HG03442 (cell line): ENCODE measurements around the gene EYA4.

Experiments used
- ATAC-seq: cut with Tn5 transposase; IDR thresholded peaks from one replicate; pipeline ENCODE4 v1.9.1; 2021; ENCODE audit warnings: mild to moderate bottlenecking, moderate library complexity; ENCODE audit not compliant: unreplicated experiment

EYA4 gene

DNA sequence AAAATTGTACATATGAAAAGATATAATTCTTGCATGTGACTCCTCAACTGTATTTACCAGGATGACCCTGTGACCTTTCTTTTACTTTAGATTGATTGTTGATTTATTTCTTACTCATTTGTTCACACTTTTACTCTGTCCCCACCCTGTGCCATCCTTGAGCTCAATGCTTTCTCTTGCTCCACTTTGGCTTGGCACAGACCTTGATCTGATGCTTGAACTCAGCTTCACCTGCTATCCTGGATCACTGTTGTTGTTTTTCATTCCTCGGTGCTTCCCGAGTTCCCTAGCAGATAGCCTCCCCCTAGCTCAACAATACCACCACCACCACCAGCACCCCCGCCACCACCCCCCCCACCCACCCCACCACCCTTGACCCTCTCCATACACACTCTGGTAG lies 102.1 kb downstream of the EYA4 start:
- no peak for ATAC-seq

DNA sequence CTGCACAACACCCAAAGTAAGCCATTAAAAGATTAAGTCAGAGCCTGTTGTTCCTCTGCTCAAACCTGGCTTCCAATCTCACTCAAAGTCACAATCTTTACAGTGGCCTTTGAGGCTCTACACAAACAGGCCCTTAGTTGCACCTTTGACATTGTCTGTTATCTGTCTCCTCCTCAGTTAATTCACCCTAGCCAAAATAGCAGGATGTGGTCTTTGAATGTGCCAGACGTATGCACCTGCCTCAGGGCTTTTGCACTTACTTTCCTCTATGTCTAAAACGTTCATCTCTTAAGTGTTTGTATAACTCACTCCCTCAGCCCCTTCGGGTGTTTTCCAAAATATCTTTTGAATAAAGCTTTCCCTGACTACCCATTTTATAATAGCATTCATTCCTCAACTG lies 107.7 kb downstream of the EYA4 start:
- no peak for ATAC-seq

DNA sequence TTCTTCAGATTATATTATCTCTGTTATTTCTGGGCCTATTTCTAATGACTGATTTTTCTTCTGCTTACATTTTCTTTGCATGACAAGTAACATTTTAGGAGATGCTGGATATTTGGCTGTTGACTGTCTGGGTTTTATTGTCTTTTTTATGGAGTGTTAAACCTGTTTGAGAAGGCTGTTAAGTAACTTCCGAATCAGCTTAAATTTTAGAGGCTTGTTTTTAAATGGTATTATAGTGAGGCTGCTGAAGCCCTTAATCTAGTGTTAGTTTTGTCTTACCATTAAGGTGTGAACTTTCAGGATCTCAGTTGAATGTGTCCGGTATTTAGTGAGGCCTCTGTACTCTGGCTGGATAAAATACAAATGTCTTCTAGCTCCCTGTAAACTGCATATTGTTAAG lies 109.8 kb downstream of the EYA4 start:
- ATAC-seq = no peak

DNA sequence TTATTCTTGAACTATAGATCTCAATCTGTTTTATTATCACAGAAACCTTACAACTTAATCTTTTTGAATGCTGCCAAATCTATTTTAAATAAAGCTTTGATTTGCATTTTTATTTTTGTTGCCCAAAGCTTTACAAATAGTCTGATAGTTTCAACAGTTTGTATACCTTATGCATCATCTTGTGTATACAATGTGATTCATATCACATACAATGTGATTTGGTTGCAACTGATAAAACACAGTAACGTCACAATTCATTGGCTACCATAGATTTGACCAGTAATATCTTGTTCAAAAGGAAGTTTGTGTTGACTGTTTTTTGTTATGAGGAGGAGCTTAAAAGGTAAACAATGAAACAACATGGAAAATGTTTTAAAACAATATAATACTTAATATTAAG lies 110.9 kb downstream of the EYA4 start:
- ATAC-seq = no peak

DNA sequence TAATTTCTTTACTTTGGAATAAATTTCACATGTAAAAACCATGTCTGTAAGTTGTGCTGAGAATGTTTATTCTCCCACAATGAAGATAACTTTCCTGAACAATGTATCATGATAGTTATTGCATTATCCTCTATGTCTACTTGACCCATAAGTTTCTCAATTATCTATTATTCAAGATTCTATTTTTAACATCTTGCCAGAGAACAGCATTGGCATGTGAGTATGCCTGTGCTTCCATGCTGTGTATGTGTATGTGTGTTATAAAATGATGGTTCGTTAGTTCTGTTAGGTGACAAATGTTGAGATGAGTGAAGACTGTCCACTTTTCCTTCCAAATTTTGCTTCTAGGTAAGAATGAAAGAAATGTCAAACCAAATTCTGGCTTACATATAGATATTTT lies 111.9 kb downstream of the EYA4 start:
- ATAC-seq = no peak

DNA sequence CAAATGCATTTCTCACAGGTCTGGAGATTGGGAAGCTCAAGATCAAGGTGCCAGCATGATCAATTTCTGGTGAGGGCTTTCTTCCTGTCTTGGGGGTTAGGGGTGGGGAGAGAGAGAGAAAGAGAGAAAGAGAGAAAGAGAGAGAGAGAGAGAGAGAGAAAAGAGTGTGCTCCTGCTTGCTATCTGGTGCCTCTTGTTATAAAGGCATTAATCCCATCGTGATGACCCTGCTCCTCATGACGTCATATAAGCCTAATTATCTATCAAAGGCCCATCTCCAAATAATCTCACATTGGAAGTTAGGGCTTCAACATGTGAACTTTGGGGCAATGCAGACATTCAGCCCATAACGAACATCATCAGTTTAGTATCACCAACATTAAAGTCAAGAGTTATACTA lies 114.8 kb downstream of the EYA4 start:
- no peak for ATAC-seq

DNA sequence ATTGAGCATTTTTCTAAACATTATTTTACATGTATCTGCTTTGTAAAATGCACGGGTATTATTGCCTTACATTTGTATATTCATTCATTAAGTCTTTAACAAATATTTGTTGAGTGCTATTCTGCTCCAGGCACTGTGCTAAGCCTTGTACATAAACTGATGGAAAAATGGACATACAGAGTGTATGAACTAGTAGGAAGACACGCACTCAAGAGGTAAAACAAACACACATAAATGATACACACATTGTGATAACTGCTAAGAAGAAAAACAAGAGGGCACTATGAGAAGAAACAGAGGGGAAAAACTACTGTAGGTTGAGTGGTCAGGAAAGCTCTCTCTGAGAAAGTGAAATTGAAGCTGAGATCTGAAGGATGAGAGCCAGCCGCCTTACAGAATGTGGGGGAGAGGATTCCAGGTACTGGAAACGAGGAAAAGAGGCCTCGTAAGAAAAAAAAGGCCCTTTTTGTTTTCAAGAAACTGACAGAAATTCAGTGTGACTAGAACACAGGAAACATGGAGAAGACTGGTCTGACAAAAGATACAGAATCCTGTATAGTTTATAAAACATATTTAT lies 117.5 kb downstream of the EYA4 start:
- ATAC-seq = no peak

DNA sequence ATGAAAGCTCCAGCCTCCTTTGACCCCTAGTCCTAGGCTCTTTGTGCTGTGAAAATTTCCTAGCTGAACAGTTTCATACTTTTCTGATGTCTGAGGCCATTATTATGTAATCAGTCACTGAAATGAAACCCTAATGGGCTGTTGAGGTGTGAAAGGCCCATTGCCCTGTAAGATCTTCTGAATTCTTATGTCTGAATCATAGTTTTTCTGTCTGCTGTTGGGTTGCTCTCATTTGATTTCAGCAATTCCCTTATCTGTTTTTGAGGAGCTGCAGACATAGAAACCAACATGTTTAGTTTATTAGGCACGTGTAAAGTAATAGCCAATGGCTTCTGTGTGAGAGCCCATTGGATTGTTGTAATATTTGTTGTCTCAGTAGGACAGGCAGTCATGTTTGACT lies 118.1 kb downstream of the EYA4 start:
- ATAC-seq = no peak

DNA sequence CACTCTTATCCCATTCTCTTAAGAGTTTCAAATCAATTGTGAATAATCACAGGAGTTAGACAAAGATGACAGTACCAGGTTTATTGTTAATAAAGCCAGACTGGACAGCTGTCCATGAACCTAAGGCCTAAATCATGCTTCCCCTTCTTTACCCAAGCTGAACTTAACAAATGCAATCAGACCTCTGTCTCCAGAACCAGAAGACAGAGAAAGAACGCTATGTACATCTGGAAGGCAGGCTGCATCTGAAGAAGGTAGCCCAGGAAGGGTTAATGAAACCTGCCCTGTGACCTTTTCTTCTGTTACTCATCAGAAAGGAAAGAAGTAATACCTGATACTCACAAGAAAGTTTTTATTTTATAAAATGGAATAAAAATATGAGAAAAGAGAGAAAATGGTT lies 118.6 kb downstream of the EYA4 start:
- no peak for ATAC-seq

DNA sequence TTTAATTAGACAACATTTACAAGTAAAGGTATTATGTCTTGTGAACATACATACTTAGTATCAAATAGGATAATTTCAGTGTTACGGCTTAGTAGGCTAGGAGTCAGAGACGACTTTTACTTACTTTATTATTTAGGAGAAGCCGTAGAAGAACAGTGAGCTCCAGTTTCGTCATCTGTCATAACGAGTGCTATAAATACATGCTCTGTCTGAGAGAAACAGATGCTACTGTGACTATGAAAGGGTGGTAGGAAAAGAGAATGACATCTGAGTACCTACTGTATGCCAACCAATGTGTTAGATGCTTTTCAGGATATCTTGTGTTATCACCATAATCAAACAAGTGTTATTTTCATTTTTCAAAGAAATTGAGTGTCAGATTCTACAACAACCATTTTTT lies 119.0 kb downstream of the EYA4 start:
- no peak for ATAC-seq

DNA sequence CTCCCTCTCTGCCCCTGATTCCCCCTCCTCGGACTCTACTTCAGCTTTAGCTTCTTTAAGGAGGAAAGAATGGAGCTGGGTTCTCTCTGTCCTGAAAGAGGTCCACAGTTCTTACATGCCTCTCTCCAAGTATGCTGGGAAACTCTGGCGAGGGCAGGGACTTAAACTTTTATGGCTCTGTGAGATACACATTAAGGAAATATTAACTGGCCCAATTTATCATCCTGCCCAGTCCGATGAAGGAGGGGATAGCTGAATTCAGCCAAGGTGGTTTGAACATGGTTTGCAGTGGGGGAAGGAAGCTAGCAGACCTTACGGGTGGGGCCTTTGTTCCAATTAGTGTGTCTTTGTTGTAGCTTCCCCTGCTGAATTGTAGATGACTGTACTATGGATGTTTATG lies 121.7 kb downstream of the EYA4 start:
- ATAC-seq = no peak

DNA sequence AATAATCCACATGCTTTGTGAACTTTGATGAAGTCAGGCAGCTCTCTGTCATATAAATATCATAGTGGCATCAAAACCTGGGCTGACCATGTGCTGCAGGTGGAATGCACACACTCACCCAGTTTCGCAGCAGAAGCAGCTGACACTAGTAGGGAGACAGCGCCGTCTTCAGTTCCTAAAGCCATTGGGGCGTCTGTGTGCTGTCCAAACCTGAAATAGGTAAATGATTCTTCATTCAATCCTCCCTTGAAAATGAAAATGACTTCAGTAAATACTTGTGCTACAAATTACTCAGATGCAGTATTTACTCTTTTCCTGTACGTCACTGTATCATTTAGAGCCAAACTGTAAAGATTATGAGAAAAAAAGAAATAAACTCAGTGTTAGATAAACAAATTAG lies 127.5 kb downstream of the EYA4 start:
- ATAC-seq = no peak

DNA sequence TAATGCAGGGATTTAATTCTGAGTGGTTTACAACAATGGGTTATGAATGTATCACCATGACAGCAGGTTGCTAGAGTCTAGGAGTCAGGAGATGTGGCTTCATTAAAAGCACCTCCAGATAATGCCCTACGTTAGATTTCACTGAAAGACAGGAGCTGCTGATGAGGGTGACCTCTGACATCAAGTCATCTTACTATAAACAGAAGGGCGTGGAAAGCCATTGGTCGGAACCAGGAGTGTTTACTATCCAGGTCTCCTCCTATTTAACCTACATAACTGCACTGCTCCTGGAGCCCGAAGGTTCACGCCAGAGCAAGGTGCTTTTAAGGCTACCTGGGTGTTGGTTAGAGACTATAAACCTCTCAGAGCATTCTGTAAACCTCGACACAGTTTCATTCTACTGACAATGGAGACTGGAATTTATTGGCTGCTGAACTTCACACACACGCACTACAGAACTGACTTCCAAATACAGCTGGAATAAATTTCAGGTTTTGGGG lies 128.7 kb downstream of the EYA4 start:
- no peak for ATAC-seq

DNA sequence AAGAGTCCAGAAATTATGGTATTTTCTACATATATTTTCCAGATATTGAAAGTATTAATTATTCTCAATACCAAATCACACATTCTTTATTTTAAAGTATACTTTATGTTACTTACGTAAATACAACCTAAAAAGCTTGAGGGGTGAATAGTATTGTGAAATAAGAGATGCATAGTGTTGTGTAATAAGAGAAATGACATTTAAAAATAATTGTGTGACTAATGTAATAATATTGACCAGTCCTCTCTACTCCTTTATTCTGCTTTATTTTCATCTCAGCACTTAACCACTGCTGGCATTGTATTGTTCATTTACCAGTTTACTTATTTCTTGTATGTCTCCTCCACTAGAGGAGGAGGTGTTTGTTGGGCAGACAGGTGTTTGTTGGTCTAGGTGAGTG lies 135.6 kb downstream of the EYA4 start:
- ATAC-seq = no peak

DNA sequence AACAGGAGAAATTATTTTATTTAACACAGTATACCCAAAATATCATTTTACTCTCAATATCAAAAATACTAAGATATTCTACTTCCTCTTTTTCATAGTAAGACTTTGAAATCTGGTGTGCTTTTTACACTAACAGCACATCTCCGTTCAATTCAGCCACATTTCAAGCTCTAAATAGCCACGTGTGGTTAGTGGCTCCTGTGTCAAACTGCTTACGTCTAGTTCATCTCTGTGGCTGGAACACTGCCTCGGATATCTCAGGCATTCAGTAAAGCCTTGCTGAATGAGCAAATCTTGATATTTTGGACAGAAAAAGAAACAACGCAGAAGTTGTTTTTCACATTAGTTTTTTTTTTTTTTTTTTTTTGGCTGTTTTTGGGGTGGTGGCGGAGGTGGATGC lies 136.1 kb downstream of the EYA4 start:
- no peak for ATAC-seq

DNA sequence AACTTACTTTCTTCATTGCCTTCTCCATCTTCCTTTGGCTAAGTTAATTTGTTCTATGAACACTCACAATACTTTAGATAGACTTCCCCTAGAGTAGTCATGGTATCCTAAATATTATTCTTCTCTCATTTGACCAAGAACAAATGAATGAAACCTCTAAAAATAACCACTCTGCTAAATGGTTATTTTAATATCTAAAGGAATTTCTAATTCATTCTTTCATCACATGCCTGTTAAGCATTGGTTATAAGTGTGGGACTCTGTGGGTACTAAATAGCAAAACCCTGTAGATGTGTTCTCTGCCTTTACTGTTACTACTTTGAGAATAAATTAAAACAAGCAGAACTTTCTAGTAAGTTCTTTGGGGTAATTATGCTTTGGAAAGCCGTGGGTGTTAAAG lies 138.9 kb downstream of the EYA4 start:
- no peak for ATAC-seq

DNA sequence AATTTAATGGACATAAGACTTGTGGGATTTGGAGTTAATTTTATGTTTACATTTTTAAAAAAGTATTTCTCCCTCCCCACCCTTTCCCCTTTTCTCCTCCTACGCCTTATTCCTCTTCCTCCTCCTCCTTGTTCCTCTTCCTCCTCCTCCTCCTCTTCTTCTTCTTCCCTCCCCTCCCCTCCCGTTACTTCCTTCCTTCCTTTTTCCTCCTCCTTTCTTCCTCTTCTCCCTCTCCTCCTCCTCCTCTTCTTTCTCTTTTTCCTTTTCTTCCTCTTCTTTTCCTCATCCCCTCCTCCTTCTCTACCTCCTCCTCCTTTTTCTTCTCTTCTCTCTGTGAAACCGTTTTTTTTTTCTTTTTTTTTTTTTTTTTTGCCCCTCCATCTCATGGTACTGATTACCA lies 139.6 kb downstream of the EYA4 start:
- ATAC-seq = no peak

DNA sequence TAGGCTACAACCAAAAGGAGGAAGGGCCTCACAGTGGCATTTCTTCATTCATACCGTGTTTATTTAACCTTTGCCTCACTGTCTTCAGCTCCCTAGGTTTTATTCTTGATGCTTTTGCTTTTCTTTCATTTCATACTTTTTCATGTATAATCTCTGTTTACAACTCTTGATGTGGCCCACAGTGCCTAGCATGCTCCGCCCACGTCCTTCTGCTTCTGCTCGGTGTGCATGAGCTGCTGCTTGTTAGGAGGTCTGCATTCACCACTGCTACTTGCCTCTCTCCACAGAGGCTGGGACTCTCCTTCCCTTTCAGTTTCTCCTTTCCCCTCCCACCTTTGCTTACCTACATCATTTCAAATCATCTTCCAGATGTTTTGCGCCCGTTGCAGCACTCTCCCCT lies 147.6 kb downstream of the EYA4 start:
- ATAC-seq = no peak

DNA sequence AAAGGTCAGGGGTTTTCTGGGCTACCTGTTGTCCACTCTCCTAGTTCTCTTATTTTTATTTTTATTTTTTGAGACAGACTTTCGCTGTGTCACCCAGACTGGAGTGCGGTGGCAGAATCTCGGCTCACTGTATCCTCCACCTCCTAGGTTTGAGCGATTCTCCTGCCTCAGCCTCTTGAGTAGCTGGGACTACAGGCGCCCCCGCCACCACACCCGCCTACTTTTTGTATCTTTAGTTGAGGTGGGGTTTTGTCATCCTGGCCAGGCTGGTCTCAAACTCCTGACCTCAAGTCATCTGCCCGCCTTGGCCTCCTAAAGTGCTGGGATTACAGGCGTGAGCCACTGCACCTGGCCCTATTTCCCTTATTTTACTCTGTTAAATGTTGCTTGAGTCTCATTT lies 149.0 kb downstream of the EYA4 start:
- no peak for ATAC-seq

DNA sequence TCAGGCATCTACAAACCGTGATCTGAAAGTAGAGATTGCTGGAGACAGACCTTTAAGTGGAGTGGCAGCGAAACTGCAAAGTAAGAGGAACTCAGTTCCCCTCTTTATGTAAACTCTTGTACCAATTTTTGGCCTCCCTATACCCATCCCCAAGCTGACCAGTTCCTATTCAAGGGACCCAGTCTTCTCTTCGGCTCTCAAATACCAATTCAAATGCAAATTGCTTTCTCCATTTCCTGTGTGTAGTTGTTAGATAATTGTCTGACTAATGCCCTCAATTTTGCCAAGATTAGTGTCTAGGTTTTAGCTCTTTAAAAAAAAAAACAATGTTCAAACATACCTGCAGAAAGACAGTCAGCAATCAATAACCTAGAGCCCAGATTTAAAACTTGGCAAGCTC lies 150.9 kb downstream of the EYA4 start:
- ATAC-seq = no peak

DNA sequence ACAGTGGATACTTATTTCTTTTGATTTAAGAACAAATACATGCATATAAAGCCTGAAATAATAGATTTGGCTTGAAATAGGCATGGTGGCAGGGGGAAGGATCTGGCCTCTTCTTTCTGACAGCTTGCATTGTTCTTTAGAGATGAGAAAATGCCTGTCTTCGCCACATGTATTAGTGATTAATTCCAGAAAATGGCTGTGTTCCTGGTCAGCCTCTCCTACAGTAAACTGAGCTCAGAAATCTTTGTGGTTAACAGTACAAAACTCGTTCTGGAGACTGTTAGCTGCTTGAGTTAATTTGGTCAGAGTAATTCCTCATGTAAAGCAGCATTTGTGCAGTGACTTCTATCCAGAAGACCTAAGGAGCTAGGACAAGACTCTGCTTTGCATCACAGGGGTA lies 151.5 kb downstream of the EYA4 start:
- no peak for ATAC-seq

DNA sequence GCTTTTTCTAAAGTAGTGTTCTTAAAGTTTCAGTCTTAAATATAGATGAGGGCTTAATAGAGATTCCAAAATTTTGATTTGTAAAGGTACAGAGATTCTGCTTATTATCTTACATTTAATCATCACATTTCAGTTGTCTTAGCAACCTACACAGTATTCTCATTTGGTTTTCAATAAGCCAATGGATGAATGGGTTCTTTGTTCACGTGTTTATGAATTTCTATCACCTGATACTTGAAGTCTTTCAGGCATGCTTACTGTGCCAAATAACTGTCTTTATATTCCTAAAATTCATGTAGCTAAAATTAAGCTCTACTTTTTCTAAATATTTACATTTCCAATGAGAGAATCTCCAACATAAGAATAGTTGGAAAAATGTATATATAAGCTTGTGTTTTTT lies 152.7 kb downstream of the EYA4 start:
- ATAC-seq = no peak

DNA sequence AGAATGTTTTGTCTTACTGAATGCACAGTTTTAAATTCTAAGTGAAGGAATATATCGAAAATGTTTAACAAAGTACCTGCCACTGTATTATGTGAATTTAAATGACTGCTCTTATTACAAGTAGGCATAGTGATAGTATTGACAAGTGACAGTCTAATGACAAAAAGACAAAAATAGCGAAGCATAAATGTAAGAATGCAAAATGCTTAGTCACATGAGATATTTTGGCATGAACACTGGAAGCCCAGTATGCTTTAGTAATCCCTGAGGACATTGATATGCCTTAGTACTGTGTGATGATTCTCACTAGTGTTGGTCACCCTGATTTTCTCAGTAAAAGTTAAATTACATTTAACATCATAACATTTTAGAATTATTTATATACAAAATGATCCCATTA lies 153.5 kb downstream of the EYA4 start:
- ATAC-seq = no peak
